Measurements from ENCODE around the gene AP4M1.

AP4M1 gene, protein sequence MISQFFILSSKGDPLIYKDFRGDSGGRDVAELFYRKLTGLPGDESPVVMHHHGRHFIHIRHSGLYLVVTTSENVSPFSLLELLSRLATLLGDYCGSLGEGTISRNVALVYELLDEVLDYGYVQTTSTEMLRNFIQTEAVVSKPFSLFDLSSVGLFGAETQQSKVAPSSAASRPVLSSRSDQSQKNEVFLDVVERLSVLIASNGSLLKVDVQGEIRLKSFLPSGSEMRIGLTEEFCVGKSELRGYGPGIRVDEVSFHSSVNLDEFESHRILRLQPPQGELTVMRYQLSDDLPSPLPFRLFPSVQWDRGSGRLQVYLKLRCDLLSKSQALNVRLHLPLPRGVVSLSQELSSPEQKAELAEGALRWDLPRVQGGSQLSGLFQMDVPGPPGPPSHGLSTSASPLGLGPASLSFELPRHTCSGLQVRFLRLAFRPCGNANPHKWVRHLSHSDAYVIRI

DNA sequence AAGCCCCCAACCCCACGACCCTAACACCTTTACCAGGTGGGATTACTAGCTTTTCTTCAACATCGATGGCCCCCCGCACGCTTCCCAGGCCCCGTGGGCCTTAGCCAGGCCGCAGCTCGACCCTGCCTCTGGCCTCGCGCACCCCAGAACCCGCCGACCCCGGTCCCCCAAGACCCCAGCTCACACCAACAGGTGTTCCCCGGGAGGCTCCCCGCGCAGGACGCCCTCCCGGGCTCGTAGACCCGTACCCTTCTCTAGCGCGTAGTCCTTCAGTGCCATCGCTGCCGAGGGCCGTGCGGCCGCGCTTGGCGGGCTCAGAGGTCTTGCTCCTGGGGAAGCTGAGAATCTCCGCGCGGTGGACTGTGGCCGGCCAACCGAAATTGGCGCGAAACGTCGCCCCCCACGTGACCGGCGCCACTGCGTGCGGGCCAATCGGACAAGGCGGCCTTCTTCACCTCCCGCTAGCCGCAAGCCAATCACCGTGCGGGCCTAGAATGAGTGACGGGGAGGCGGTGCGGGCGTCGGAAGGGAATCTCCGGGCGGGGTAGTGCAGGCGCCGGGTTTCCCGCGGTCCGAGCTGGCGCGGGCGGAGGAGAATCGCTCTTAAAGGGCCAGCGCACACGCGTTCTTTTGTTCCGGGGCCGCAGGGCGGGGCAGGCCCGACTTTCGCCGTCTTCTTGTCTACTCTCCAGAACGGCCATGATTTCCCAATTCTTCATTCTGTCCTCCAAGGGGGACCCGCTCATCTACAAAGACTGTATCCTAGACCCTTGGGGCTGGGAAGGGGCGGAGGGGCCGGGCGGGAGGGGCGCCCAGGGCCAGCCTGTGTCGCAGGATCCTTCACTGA lies at the start of gene AP4M1, which contains the start of gene MCM7:
Gene AP4M1 (plus strand): TSS at position 628 of the 847 bp plus-strand sequence. CDS start 72 bp downstream, at position 700.
Gene MCM7 (minus strand): TSS at position 382 of the 847 bp plus-strand sequence. CDS start 103 bp downstream, at position 279.
- DNase-seq: peak; percentile 83

DNA sequence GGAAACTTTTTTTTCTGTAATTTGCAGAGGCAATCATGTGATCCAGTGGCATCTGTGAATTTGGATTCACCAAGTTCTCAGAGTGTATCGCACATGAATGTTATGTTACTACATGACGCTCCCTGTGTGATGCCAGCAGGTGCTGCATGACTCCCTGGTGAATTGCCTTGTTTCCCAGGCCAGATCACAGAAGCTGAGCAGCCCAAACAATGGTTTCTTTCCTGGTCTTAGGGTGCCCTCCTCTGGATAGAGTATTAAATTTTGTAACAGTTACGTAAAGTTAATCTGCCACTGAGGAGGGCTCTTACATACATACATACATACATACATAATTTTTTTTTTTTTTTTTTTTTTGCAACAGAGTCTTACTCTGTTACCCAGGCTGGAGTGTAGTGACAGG lies 48.2 kb upstream of the AP4M1 start:
- DNase-seq: no peak

DNA sequence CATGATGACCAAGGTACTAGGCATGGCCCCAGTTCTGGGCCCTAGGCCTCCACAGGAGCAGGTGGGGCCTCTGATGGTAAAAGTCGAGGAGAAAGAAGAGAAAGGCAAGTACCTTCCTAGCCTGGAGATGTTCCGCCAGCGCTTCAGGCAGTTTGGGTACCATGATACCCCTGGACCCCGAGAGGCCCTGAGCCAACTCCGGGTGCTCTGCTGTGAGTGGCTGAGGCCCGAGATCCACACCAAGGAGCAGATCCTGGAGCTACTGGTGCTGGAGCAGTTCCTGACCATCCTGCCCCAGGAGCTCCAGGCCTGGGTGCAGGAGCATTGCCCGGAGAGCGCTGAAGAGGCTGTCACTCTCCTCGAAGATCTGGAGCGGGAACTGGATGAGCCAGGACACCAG lies 44.4 kb upstream of the AP4M1 start:
- no peak for DNase-seq

DNA sequence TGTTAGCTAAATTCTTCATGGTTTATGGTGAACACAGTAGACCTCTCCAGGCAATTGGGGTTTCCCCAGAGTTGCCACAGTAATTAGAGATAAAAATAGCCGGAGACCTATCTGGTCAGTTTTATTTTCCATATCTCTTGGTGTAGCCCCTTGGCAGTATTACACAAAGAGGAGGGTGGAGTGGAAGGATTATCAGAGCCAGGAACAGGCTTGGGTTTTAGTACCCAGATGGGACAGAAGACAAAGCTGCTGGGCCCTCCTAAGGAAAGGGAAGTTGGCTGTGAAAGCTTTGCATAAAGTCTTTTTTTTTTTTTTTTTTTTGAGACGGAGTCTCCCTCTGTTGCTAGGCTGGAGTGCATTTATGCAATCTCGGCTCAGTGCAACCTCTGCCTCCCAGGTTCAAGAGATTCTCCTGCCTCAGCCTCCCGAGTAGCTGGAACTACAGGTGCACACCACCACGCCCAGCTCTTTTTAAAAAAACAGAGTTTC lies 42.1 kb upstream of the AP4M1 start:
- DNase-seq: no peak

DNA sequence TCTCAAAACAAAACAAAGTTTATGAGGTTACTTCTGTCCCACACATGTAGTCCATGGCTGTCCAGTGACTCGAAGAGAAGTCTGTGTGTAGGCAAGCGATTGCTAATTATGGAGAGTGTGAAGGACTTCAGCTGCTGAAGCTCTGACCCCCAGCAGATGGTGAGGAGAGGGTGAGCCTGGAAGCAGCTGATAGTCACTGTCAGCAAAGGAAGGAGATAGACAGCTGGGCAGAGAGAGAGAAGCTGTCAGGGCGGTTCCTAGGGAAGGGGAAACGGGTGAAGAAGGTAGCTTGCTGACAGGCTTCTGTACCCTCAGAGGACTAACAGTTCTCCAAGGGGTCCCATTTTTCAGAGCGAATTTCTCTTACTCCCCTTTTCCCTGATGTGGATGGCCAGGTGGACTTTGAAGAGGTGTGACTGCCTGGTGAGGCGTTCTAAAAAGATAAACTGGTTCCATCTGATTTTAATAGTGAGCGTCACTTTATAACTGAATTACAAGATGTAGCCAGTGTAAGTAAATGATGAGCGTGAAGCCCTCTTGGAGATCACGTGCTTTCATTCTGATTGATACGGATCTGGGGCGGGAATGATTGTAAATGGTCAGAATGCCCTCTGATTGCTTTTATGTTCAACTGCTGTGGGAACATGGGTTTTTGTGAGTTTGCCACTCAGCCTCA lies 39.8 kb upstream of the AP4M1 start:
- no peak for DNase-seq

DNA sequence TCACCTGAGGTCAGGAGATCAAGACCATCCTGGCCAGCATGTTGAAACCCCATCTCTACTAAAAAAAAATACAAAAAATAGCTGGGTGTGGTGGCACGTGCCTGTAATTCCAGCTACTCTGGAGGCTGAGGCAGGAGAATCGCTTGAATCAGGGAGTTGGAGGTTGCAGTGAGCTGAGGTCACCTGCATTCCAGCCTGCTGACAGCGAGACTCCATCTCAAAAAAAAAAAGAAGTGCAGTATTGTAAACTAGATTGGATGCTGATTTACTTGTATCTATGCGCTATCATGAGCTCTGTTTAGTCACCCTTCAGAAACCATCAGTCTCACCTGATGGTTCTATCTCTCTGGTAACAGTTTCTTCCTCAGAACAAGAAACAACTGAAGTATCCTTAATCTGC lies 38.1 kb upstream of the AP4M1 start:
- no peak for DNase-seq

DNA sequence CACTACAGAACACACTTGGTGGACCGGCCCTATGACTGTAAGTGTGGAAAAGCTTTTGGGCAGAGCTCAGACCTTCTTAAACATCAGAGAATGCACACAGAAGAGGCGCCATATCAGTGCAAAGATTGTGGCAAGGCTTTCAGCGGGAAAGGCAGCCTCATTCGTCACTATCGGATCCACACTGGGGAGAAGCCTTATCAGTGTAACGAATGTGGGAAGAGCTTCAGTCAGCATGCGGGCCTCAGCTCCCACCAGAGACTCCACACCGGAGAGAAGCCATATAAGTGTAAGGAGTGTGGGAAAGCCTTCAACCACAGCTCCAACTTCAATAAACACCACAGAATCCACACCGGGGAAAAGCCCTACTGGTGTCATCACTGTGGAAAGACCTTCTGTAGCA lies 37.3 kb upstream of the AP4M1 start:
- DNase-seq: no peak

DNA sequence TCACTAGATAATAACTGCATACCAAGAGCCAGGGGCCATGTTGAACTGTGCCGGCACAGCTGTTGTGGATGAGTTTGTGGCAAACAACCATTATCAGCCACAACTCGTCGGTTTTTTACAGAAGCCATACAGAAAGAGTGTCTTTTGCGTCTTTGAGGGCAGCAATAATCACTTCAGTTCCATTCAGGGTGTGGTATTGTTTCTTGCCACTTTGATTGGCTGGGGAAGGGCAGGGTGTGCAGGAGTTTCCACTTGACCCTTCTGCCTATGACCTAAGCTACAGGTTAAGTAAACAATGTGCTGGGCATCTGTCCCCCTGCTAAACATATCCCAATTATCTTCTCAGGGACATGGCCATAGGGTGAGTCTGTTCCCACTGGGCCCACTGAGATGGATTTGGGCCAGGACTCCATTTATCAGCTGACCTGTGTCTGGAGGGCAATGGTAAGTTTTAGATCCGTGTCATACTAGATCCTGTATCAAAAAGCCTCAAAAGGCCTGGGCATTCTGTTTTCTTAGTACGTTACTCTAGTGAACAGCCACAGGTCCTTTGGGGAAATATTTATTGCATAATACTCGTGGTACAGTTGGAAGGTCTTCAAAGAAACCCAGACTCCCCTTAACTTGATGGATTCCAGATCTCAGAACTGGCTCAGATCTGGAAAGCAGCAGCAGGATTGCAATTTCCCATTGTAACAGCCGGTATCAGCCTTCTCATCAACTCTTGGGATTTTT lies 35.8 kb upstream of the AP4M1 start:
- DNase-seq: no peak

DNA sequence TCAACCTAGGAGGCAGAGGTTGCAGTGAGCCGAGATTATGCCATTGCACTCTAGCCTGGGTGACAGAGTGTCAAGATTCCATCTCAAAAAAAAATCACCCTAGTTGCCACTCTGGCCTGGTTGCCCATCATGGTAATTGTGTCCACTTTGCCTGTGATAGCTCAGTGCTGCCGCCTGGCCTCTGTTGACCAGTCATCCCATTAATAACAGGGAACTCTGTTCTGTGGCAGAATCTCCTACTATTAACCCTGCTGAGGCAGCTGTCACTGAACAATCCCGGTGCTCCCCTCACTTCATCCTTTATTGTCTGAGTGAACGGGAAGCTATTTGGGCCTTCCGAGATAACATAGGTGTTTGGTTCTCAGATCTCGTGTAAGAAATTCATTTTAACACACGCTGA lies 34.5 kb upstream of the AP4M1 start:
- no peak for DNase-seq

DNA sequence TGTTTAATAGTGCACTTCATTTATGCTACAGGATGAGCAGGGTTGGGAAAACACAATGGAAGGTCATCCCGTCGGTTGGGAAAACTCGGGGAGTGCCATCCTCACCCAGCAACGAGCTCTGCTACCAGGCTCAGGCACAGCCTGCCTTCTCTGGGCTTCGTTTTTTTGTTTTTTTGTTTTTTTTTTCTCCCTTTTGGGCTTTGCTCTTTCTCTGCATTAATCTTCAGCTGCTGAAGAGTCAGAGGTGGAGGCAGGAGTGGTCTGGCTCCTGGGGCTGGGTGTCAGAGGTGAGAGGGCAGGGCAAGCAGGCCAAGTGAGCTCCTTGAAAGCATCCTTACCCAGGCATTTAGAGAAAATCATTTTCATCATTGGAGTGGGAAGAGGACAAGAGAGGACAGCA lies 31.5 kb upstream of the AP4M1 start:
- DNase-seq: no peak

DNA sequence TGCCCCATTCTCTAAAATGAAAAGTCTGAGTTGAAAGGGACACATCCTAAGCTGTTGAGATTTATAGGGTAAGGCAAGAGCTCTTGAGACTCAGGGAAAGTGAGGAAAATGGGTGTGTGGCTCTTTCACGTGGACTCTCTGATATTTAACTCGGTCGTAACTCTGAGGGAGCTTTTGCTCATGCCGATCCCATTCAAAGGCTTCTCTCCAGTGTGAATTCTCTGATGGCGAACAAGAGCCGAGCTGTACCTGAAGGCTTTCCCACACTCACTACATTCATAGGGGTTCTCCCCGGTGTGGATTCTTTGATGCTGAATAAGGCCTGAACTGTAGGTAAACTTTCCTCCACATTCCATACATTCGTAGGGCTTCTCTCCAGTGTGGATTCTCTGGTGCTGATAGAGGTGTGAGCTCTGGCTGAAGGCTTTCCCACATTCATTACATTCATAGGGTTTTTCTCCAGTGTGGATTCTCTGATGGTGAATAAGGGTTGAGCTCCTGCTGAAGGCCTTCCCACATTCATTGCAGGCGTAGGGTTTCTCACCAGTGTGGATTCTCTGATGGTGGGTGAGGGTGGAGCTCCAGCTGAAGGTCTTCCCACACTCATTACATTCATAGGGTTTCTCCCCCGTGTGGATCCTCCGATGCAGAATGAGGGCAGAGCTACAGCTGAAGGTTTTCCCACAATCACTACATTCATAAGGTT lies 30.3 kb upstream of the AP4M1 start:
- DNase-seq: no peak

DNA sequence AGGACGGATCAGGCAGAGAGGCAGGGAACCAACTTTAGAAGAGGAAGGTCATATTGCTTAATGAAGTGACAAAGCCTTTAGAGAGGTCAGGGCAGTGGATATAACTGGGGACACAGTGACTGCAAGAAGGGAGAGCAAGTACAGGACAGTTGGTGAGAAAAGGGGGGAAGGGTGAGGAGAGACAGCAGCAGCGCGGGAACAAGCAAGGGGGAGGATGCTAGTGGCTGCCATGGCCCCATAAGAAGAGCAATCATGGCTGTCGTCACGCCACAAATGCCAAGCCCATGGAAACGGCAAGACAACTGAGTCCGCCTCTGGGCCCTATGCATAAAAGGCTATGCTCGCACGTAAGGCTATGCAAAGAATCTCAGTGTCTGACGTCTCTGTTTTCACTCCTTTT lies 29.0 kb upstream of the AP4M1 start:
- no peak for DNase-seq

DNA sequence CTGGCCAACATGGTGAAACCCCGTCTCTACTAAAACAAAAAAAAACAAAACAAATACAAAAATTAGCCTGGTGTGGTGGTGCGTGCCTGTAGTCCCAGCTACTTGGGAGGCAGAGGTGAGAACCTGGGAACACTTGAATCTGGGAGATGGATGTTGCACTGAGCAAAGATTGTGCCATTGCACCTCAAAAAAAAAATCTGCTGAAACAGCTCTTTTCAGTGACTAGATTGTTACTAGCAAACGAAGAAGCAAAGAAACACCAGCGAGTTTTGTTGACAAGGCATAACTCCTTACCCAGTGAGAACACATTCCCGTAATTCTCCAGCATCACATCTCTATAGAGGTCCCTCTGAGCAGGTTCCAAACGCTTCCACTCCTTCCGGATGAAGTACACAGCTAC lies 26.6 kb upstream of the AP4M1 start:
- no peak for DNase-seq

DNA sequence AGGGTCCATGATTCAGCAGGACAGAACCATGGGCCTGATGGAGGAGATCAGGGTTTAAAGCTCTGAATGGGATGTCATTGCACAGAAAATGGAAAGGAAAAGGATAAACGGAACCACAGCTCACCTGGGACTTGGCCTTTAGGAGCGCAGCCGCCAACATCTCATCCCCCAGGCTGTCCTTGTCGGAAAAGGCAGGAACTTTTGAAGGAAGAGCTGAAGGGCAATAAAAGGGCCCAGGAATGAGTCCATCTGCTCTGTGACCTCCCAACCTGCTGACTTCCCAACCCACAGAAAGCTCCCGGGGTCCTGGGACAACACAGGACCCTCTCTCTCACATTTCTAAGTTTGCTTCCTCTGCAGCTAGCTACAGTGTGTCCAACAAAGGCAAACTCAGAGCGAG lies 26.0 kb upstream of the AP4M1 start:
- no peak for DNase-seq

DNA sequence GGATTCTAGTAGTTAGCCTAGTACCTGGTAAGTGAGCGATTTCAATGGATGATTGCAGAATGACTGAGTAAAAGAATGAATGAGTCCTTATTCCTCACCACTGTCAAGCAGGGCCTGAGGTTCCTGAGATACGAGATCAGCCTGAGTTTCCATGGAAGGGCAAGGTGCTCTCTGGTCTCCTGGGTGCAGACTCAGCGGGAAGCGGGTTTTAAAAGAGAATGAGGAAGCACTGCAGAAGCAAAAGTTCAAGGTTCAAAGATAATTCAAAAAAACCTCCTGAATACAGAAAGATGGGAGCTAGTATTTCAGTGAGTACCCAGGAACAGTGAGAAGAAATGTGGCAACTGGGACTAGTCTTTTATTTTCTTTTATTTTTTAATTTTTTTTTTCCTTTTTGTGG lies 24.2 kb upstream of the AP4M1 start:
- no peak for DNase-seq

DNA sequence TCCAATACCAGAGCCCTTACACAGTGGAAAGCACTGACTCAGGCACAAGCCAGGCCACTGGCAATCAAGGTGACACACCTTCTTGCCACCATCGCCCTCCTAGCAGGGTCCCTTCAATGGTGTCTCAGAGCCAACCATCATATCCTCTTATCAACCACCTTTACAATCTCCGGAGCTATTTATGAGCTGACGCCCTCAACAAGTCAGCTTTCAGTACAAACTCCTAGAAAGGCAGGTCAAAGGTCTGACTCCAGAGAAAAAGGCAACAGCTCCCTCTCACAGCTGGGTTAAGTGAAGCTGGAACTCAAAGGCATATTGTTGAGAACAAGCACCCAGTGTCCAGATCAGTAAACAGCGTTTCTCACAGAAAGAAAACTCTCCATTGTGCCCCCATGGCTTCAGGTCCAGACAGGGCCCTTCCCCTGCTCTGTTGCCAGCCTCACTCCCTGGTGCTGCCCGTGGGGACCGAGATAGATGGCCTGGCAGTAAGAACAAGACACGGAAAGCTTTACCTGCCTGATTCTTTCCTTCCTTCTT lies 22.4 kb upstream of the AP4M1 start:
- no peak for DNase-seq

DNA sequence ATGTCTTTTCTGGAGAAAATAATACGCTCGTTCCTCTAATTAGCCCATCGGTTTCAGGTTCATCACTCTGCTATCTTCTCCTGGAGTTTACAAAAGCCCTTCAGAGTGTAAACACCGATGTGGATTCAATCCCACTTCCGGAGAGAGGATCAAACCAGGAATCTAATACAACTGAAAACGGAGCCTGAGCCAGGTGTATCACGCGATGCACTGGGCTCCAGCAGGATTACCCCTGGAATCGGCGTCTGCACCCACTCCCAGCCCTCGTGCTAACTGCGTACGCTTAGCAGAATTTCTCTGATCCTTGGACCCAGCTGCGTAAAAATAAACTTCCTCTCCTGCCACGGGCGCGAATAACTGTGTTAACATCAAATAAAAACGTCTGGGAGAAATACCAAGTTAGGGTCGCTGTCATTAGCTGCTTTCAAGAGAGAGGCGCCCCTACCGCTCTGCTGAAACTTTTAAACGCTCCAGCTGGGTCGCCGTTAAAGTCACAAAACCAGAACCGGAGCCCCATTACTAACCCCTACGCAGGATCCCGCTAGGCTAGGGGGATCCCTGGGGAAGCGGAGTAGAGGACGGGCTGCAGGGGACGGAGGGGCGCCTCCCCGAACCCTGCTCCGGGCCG lies 20.4 kb upstream of the AP4M1 start:
- no peak for DNase-seq

DNA sequence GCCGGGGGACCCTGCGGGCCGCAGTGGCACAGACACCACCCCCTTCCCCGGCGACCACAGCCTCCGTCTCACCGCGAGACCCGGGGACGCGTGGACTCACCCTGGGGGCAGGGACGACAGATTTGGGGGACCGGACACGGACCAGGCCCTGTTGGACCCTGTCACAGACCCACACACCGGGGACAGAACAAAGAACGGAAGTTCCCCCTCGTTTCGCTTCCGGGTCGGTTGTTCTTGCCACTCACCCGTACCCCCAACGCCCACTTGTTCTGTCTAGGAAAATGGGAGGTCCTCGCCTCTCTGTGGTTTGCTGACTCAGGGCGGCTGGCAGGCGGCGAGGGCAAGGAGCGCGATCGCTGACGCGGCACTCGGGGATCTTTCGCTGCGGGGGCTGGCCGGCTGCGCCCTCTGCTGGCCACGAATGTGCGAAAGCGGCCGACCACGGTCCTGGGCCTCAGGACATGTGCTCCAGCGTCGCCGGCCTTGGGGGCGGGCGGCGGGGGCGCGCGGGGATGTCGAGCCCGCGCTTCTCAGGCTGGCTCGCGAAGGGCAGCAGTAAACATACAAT lies 19.8 kb upstream of the AP4M1 start, which contains the start of gene ZNF3:
Gene ZNF3 (minus strand): TSS at position 189 of the 568 bp plus-strand sequence. CDS start 4,366 bp downstream, outside the sequence.
- DNase-seq: peak; percentile 84

DNA sequence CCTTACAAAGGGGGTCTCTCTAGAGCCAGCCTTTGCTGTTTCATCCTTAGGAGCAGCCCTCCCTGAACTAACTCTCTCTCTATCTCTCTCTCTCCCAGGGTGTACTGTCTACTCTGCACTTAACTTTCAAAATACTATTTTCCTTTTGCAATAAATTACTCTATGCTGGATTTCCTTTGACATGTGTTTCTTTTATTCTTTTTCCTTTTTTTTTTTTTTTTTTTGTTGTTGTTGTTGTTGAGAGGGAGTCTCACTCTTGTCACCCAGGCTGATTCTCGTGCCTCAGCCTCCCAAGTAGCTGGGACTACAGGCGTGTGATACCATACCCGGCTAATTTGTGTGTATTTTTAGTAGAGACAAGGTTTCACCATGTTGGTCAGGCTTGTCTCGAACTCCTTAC lies 18.5 kb upstream of the AP4M1 start:
- no peak for DNase-seq

DNA sequence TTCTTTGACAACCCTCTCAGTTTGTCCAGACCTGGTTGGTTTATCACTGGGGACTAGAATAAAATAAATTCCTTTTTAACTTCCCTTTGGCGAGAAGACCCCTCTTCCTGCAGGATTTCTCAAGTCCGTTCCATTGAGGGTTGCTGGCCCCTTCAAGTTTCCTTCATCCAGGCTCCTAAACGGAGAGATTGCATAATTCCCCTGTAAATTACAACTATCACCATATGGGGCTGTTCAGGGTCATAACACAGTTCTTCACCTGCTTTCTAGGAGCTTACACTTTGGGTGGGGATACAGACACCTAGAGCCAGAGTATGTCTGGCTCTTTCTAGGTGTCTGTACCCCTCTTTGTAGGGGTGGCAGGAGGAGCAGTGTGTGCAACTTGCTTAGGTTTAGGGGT lies 15.9 kb upstream of the AP4M1 start:
- no peak for DNase-seq

Data from SIG-M5 (cell line).